NK-92 treated with Interleukin-12 subunit alpha and Interleukin-12 subunit beta, amount 100 ng/mL, for 24 hours (cell line): Measurements from ENCODE around the gene MINDY4.

Source experiments
- DNase-seq: peaks from one replicate; lab custom pipeline; 2025; lab: John Stamatoyannopoulos, UW

Gene MINDY4

DNA sequence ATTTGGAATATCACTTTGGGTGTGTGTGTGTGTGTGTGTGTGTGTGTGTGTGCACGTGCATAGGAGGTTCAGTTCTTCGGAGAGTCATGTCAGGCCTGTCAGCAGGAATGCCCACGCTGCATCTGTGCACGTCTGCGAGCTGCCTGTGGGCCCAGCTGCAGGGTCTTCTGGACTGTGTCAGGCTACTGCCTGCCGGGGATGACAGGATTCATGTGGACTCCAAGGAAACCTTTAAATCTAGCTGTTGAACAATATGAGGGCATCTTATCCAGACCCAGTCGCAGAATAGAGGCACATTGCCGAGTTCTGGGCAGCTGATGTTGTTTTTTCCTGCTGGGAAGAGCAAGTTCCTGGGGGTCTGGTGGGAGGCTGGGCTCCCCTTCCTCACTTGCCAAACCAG lies 159.4 kb downstream of the MINDY4 start:
- DNase-seq, result no peak

DNA sequence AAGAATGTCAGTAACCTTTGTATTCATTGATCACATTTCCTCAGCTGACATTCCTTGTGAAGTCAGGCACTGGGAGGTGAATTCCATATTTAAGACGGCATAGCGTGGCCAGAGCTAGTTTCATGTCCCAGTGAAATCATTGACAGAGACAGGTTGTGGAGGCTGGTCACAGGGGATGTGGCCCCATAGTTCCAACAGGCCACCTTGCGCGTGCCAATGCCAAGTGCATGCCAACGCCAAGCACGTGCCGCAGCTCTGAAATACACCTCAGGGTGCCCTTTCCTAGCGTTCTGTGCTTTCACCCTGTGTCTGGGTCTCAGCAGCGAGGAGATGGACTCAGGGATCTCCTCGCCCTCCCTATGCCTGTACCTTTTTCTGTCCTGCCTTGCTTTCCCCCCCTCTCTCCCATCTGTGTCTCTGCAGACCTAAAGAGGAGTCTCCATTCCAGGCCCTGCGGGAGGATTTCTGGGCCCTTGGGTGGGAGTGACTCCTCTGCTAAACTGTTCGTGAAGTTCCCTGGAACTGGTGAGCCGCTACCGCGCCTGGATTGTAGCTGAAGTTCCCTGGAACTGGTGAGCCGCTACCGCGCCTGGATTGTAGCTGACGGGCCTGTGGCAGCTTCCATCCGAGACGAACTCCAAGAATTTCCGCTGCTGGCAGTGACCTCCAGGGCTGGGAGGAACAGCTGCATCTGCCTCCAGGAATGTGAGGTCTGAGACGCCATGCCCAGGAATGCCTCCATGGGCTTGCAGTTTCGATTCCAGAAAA lies 160.1 kb downstream of the MINDY4 start:
- no peak for DNase-seq

DNA sequence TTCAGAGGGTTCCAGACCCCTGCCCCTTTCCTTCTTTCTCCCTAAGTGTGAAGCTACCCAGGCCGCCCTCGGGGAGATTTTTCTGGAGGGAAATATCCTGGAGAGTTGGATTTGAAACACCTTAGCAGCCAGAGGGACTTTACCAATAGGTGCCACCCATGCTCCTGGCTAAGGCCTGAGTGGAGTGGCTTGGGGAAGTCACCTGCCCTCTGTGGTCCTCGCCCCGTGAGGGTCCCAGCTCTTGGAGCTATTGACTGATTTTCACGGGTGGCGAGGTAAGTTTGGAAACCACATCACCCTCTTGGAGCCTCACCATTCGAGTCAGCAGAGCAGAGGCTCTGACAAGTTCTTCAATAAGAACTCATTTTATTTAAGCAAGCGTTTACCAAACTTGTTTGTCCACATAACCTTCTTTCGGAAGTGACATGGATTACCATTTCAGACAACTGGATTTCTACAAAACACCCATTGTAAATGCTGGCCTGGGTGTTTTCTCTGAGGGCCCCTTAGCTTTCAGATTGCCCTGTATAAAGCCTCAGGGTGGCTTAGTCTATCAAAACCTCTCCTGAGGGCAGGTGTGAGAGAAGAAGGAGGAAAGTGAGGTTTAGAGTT lies 160.8 kb downstream of the MINDY4 start:
- no peak for DNase-seq

DNA sequence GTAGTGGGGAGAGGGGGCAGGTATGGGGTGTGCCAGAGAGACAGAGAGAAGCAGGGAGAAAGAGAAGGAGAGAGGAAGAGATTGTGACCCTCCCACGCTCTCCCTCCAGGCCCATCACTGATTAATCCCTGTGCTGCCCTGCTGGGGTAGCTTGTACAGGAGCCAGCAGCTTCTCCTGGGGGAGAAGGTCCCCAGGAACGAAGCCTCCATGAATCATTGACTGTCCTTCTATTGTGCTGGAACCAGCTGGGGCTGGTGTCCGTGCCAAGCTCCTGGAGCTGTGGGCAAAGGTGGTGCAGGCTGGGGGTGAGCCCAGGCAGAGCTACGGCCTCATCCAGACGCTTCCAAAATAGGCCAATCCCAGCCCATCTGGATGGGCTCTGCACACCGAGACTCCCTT lies 161.3 kb downstream of the MINDY4 start:
- DNase-seq, result no peak

DNA sequence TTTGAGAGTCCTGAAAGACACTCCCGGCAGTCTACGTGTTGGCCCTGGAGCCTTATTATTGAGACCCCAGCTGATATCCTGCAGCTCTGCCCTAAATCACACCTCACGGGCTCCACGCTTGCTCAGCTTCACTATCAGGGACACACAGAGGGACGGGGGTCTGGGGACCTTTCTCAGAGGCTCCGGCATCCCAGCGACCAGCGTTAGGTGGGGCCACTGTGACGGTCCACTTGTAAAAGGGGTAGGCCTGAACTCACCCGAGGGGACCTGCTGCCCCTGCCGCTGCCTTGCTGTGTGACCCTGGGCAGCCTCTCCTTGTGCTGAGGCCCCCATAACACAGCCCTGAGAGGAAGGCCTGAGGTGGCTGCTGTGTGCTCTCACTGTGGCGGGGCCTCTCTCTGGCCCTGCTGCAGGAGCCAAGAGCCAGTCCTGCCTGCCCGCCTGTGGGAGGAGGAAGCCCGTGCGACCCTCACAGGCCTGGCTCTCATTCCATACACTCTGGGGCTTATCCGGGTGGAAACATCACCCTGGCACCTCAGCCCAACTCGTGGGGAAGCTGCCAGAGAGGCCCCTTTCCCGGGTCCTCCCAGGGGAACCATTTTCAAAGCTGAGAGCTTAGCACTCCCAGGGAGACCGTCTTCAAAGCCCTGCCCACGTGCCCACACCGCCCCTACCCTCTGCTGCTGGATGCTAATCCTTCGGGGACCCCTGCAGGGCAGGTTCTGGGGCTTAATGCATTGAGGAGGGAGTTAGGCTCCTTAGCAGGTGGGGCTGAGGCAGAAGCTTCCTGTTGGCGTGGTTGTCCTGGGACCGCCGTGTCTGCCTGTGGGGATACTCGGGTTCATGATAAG lies 162.1 kb downstream of the MINDY4 start:
- no peak for DNase-seq

DNA sequence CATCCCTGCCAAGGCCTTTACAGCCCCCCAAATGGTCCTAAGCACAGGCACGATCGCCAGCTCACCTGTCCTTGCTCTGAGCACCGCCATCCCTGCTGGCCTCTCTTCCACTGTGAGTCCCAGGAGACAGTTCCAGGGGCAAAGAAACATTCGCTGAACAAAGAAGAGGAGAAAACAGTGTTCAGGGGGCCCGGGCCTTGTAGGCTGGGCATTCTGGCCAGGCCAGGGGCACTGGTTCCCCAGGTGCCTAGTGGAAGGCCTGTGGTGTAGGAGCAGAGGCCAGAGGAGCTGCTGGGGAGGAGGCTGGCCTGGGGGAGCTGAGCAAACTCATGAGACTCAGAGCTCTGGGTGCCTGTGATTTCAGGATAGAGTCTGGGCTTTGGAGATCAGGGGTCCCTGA lies 163.0 kb downstream of the MINDY4 start:
- no peak for DNase-seq

DNA sequence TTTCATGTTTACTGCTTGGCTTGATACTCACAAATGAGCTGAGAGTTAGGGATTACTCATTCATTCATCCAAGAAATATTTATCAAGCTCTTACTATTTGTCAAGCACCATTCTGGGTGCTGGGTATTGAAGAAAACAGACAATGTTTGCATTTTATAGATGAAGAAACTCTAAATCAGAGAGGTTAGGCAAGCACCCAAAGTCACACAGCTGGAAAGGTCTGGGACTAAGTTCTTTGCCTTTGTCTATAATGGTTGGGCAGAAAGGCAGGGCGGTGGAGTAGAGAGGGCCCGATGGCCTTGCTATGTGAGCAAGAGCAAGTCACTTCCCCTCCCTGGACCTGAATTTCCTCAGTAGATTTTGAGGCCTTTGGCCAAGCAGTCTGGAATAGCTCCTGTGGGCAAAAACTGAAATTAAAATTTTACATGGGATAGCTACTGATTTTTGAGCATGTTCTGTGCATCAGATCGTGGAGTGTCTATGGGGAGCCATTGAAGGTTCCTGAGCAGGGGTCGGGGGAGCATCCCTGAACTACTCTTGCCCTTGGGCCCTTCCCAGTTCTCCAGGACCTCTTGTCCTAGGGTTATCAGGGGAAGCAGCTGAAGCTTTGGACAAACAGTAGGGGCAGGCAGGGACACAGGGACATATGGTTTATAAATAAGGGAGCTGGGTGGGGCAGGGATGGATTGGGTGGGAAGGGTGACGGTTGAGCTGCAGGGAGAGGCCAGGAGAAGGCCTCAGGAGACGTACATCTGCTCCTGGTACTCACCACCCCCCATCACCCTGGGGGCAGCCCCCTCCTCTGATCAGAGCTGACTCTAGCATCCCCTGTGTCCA lies 163.7 kb downstream of the MINDY4 start:
- DNase-seq, result no peak

DNA sequence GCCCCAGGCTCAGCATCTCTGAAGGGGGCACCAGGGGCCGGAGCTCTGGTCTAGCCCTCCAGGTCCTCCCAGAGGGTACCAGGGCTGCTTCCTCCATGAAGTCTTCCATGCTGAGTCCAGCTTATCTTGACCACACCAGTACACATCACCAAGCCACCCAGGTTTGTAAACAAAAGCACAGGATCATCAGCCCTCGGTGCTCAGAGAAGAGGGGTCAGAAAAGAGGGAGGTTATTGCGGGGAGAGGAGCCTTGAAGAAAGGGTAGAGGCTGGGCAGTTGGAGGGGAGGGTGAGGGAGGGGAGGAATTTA lies 164.3 kb downstream of the MINDY4 start:
- DNase-seq, result no peak

DNA sequence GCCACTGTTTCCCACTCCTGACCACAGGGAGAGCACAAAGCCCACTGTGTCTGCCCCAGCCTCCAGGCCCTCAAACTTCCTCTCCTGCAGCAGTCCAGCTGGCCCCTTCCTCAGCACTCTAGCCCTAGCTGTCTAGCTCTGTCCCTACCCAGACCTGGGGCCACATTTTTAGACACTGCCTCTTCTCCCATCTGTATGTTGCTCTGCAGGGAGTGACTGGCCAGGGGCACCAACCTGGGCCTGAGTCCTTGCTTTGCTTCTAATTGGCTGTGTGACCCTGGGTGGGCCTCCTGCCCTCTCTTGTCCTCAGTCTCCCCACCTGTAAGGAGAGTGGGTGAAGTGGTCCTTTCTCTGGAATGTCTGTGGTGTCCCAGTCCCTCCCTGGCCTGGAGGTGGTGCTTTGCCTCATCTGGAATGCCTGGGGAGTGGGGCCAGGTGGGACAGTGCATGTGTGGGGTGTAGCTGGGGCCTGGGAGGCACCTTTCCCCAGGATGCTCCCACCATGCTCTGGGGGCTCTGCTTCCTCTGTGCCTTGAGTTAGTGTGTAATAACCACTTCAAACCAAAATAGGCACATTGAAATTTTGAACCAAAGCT lies 165.5 kb downstream of the MINDY4 start:
- DNase-seq, result no peak

DNA sequence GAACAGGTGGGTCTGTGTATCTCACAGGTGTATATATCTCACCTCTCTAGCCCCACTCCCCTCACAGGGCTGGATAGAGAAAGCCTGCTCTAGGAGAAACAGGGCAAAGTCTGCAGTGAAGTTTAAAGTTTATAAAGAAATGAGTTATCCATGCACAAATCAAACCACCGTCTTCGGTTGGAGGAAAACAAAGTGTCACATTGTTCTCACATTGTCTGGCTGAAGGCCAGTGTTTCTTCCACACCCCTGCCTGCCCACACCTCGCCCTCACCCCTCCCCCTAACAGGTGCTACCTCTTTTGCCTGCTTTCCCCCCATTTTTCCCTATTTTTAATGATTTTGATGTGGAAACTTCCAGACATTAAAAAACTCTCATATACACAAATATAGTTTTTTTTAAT lies 166.2 kb downstream of the MINDY4 start:
- no peak for DNase-seq

DNA sequence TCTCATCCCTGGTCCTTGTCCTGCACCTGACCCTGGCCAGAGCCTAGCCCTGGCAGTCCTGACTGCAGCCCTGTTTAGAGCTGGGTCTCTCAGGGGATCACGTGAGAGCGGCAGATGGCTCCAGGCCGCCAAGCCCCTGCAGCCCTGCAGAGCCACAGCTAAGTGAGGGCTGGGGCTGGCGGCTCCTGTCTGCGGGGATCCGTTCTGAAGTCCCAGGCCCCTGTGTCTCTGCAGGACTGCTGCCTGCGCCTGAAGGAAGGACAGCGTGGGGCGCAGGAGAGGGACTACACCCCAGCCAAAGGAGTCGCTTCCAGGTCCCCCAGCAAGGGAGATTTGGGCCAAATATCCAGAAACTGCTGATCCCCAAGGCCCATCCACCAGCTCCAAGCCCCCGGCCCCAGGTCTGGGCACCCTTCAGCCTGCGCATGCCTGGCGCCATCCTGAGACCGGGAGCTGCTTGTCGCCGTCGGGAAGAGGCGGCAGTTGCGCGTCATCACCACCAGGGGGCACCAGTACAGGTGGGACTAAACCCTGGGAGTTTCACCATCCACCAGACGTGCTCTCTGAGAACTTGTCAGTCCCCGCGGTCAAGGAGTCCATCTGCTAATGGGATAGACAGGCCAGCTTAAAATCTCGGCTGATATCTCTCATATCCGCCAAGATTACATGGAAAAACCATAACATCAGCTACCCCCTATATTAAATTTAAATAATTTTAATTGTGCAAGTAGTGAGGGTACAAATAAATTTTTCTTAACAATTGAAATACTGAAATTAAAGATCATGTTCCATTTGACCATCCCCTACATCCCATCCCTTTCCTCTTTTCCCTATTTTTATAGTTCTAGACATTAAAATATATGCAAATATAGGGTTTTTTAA lies 167.5 kb downstream of the MINDY4 start:
- DNase-seq, result peak; percentile 33

DNA sequence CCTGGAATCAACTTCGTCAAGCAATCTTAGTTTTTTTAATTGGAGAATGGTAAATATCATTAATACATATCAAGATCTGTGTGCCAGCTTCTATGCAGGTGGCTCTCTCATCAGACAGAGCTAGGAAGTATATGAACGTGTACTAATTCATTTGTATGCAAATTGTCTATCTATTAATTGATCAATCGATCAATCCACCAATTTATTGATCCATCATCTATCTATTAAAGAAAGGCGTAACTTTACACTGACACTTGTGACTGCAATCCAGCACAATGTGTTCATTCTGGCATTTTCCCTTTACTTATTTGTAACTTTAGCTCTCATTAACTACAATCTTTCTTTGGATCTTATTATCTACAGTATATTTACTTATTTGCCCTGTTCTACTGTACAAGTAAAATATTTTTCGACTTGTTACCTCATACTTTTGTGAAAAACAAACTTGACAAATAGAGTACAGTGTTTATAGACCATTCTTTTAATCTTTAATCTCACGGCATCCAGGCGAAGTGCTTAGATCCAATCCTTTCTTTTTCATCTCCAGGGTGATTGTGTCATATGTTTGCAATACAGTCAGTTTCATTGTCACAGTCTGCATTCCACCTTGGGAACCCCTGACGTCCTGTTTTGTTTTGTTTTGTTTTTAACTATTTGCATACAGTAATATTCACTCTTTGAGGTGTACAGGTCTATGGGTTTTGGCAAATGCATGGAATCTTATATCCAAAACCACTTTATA lies 170.5 kb downstream of the MINDY4 start:
- DNase-seq, result no peak
